NK-92 (cell line): ENCODE data around the gene FOXD2.
"Not testable (repeated sequence)": the region's sequence is repeated elsewhere in the genome, so short reads cannot be mapped to it uniquely, and the experiment has no call there.

ENCODE experiments used
- DNase-seq: peaks from one replicate; lab custom pipeline; 2025; ENCODE audit not compliant: unreplicated experiment; lab: John Stamatoyannopoulos, UW

FOXD2 gene

GRCh38 chr1:47439017-47439818 lies 1.4 kb downstream of the FOXD2 start:
- DNase-seq: no peak

GRCh38 chr1:47439819-47440598 lies 2.2 kb downstream of the FOXD2 start:
- no peak for DNase-seq

- DNase-seq: no peak
Observed at GRCh38 chr1:47440599-47441081, 2.8 kb downstream of the FOXD2 start.

GRCh38 chr1:47441450-47442106 lies 3.7 kb downstream of the FOXD2 start:
- DNase-seq: no peak

- DNase-seq: no peak
Observed at GRCh38 chr1:47442202-47442601, 4.4 kb downstream of the FOXD2 start.

- DNase-seq: no peak
Observed at GRCh38 chr1:47442842-47443529, 5.1 kb downstream of the FOXD2 start.

- no peak for DNase-seq
Observed at GRCh38 chr1:47443530-47444296, 5.9 kb downstream of the FOXD2 start.

GRCh38 chr1:47444297-47444561 lies 6.4 kb downstream of the FOXD2 start:
- no peak for DNase-seq

- no peak for DNase-seq
Observed at GRCh38 chr1:47444562-47445465, 7.0 kb downstream of the FOXD2 start.

GRCh38 chr1:47445823-47446550 lies 8.1 kb downstream of the FOXD2 start:
- no peak for DNase-seq

- no peak for DNase-seq
Observed at GRCh38 chr1:47448462-47449222, 10.8 kb downstream of the FOXD2 start.

GRCh38 chr1:47449822-47450552 lies 12.1 kb downstream of the FOXD2 start:
- no peak for DNase-seq

GRCh38 chr1:47450606-47451005 lies 12.8 kb downstream of the FOXD2 start:
- DNase-seq: no peak

- DNase-seq: no peak
Observed at GRCh38 chr1:47452426-47452825, 14.6 kb downstream of the FOXD2 start.

- not testable (repeated sequence) for DNase-seq
Observed at GRCh38 chr1:47453910-47454309, 16.1 kb downstream of the FOXD2 start.

GRCh38 chr1:47456250-47456649 lies 18.4 kb downstream of the FOXD2 start:
- no peak for DNase-seq

GRCh38 chr1:47457547-47457946 lies 19.7 kb downstream of the FOXD2 start:
- not testable (repeated sequence) for DNase-seq
